ENCODE measurements around the gene TBC1D7.

DNA sequence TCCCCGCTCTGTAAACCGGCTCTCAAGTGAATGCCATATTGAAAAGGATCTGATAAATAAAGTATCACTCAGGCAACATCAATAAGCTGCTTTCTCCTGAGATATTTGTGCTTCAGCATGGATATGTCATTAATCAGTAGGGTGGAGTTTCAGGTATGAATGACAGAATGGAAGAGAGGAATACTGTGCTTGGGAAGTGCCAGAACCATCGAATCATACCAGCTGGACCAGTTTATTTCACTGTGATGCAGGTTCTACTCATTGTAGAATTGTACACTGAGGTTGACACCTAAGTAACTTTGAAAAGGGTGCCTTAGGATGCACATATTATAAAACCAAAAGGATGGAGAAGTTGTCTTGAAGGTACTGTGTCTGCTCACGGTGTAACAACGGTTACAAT, 17.9 kb upstream of the TBC1D7 start:
- TF ChIP-seq RAD21 (IDR thresholded peaks at IDR 0.05; ENCODE audit: low read depth) (no peak), EP300 (IDR thresholded peaks at IDR 0.05; ENCODE audit: borderline replicate concordance) (no peak), REST (IDR thresholded peaks at IDR 0.05; ENCODE audit: low read depth) (no peak), FOXM1 (IDR thresholded peaks at IDR 0.05; ENCODE audit: borderline replicate concordance, low read depth) (no peak), TCF12 (IDR thresholded peaks at IDR 0.05; ENCODE audit: low read depth) (no peak)
